Upper lobe of left lung (tissue), 6 donors: ENCODE measurements around the gene KCNMB1. TPM values are rescaled to one million over a fixed set of nuclear protein-coding genes. Genes with fewer than 3 reads are reported as not detected.

ENCODE experiments used
- ATAC-seq, 2 donors: fragments of 200-7000 bp; cut with Tn5 transposase; one replicate each; pipeline ENCODE4 v1.9.1; 2022; ENCODE audit warnings: mild to moderate bottlenecking in 2 of 2, moderate library complexity in 2 of 2; ENCODE audit not compliant: low FRiP score in 2 of 2
- DNase-seq, 2 donors: peaks; one replicate each; pipeline ENCODE4 v3.0.0-alpha.2; 2019 to 2020
- H3K27ac ChIP-seq, 4 donors: fragments of 200-600 bp; sonication (generic); one replicate each; pipeline ENCODE4 v1.5.1; 2016 to 2019
- H3K27me3 ChIP-seq, 4 donors: fragments of 200-600 bp; sonication (generic); one replicate each; pipeline ENCODE4 v1.5.1; 2017 to 2019
- H3K36me3 ChIP-seq, 4 donors: fragments of 200-600 bp; sonication (generic); one replicate each; pipeline ENCODE4 v1.5.1; 2016 to 2019
- H3K4me1 ChIP-seq, 4 donors: fragments of 200-600 bp; sonication (generic); one replicate each; pipeline ENCODE4 v1.5.1; 2018 to 2019
- H3K4me3 ChIP-seq, 4 donors: fragments of 200-600 bp; sonication (generic); one replicate each; pipeline ENCODE4 v1.5.1; 2017 to 2019; ENCODE audit warnings: mild to moderate bottlenecking in 2 of 4, moderate library complexity in 1 of 4
- H3K9me3 ChIP-seq, 4 donors: fragments of 200-600 bp; sonication (generic); one replicate each; pipeline ENCODE4 v1.5.1; 2018 to 2019
- CTCF ChIP-seq, 6 experiments: fragments of 450-650 bp in 4 of 6; fragments of 200-600 bp in 2 of 6; sonication (generic) in 2 of 6; IDR thresholded peaks; one replicate each; pipeline ENCODE4 v1.5.1; 2016 to 2019; ENCODE audit warnings: antibody characterized with exemption in 6 of 6
- EP300 ChIP-seq, 4 donors: sonication (generic); formaldehyde crosslinking; IDR thresholded peaks; one replicate each; pipeline ENCODE4 v1.5.1; 2017; ENCODE audit warnings: antibody characterized with exemption in 4 of 4, control low read depth in 2 of 4
- POLR2A ChIP-seq, 4 donors: fragments of 450-650 bp; IDR thresholded peaks; one replicate each; pipeline ENCODE4 v1.5.1; 2016 to 2017; ENCODE audit warnings: antibody characterized with exemption in 4 of 4, mild to moderate bottlenecking in 2 of 4
- POLR2AphosphoS5 ChIP-seq, 2 donors: sonication (generic); formaldehyde crosslinking; IDR thresholded peaks; one replicate each; pipeline ENCODE4 v1.5.1; 2017; ENCODE audit warnings: antibody characterized with exemption in 2 of 2
- whole genome bisulfite sequencing, 2 donors: methylation state at CpG; one replicate each; pipeline ENCODE4 v1.1.5; 2017 to 2018; 5-methylcytosine and 5-hydroxymethylcytosine counted together
- total RNA-seq, 6 donors: library from RNA; depleted of rRNA in 4 of 6; stranded (reverse); fragments of >200 nt in 4 of 6; gene quantifications; one replicate each; pipeline versions ENCODE4 v1.1.0 to v1.2.1, GENCODE V29; 2016 to 2021
- donor health status: DM: no; HTN: no; CAD: no; lungs with moderate emphysema.
- donor health status: DM: no; HTN: yes; CAD: no; lungs with severe emphysema.

The KCNMB1 gene
- total RNA-seq, 6 donors from 2014 or later = 1.1 to 5.3 (median 2.0) TPM

- peaks cover 0 to 5% (median 0%) of the 10 kb centered on the region in 4 donors for H3K36me3 ChIP-seq
- no peak for DNase-seq
- H3K4me1 ChIP-seq = peaks cover 9 to 18% (median 11%) of the 10 kb centered on the region in 4 donors
- ATAC-seq = no peak
- no peak overlapping the region for H3K4me3 ChIP-seq
- H3K27ac ChIP-seq = no peak overlapping the region
- H3K9me3 ChIP-seq = no peaks in the 10 kb centered on the region
- no peaks in the 10 kb centered on the region for H3K27me3 ChIP-seq
- TF ChIP-seq POLR2A (IDR thresholded peaks at IDR 0.05) (no peak), CTCF (IDR thresholded peaks at IDR 0.05) (no peak), EP300 (IDR thresholded peaks at IDR 0.05) (no peak), POLR2AphosphoS5 (IDR thresholded peaks at IDR 0.05) (no peak)
- WGBS, 2 donors = 84 to 89% methylated on average over 8 of the region's 8 CpGs
Measured at GRCh38 chr5:170386743-170387395, 2.3 kb downstream of the KCNMB1 start.

- Histone ChIP-seq H3K4me1 (peaks cover 4 to 11% (median 7%) of the 10 kb centered on the region in 4 donors), H3K36me3 (peaks cover 0 to 5% (median 0%) of the 10 kb centered on the region in 4 donors), H3K27me3 (no peaks in the 10 kb centered on the region), H3K27ac (no peak overlapping the region), H3K4me3 (no peak overlapping the region), H3K9me3 (no peaks in the 10 kb centered on the region)
- ATAC-seq (no peak), DNase-seq (no peak)
- 61 to 81% methylated on average over 5 of the region's 5 CpGs for WGBS, 2 donors
- TF ChIP-seq POLR2A (IDR thresholded peaks at IDR 0.05) (no peak), CTCF (IDR thresholded peaks at IDR 0.05) (no peak)
Measured at GRCh38 chr5:170383227-170383626, 5.9 kb downstream of the KCNMB1 start.

GRCh38 chr5:170382790-170383189 lies 6.4 kb downstream of the KCNMB1 start:
- Histone ChIP-seq H3K4me3 (no peak overlapping the region), H3K27me3 (no peaks in the 10 kb centered on the region), H3K36me3 (peaks cover 0 to 5% (median 0%) of the 10 kb centered on the region in 4 donors), H3K9me3 (no peaks in the 10 kb centered on the region), H3K27ac (no peak overlapping the region), H3K4me1 (peaks cover 3 to 7% (median 4%) of the 10 kb centered on the region in 4 donors)
- 63 to 64% methylated on average over 2 of the region's 2 CpGs for WGBS, 2 donors
- DNase-seq (no peak), ATAC-seq (no peak)
- TF ChIP-seq CTCF (IDR thresholded peaks at IDR 0.05) = no peak

- no peaks in the 10 kb centered on the region for H3K27me3 ChIP-seq
- no peaks in the 10 kb centered on the region for H3K9me3 ChIP-seq
- no peak overlapping the region for H3K27ac ChIP-seq
- H3K4me1 ChIP-seq = no peaks in the 10 kb centered on the region
- TF ChIP-seq CTCF (IDR thresholded peaks at IDR 0.05) (no peak), EP300 (IDR thresholded peaks at IDR 0.05) (no peak), POLR2AphosphoS5 (IDR thresholded peaks at IDR 0.05) (no peak), POLR2A (IDR thresholded peaks at IDR 0.05) (no peak)
- DNase-seq = no peak
- 83 to 90% methylated on average over 3 of the region's 3 CpGs for WGBS, 2 donors
- peaks cover 0 to 5% (median 0%) of the 10 kb centered on the region in 4 donors for H3K36me3 ChIP-seq
- H3K4me3 ChIP-seq = no peak overlapping the region
- ATAC-seq = no peak
Measured at GRCh38 chr5:170380361-170380951, 8.7 kb downstream of the KCNMB1 start.

GRCh38 chr5:170378740-170379139 lies 10.4 kb downstream of the KCNMB1 start:
- no peak overlapping the region for H3K4me3 ChIP-seq
- 90 to 94% methylated on average over 16 of the region's 16 CpGs for WGBS, 2 donors
- no peak for DNase-seq
- H3K36me3 ChIP-seq = no peaks in the 10 kb centered on the region
- no peaks in the 10 kb centered on the region for H3K27me3 ChIP-seq
- H3K9me3 ChIP-seq = no peaks in the 10 kb centered on the region
- no peaks in the 10 kb centered on the region for H3K4me1 ChIP-seq
- ATAC-seq = no peak
- no peak for TF ChIP-seq EP300 (IDR thresholded peaks at IDR 0.05)
- TF ChIP-seq POLR2AphosphoS5 (IDR thresholded peaks at IDR 0.05) = no peak
- no peak for TF ChIP-seq CTCF (IDR thresholded peaks at IDR 0.05)
- TF ChIP-seq POLR2A (IDR thresholded peaks at IDR 0.05) = no peak
- no peak overlapping the region for H3K27ac ChIP-seq
